ENCODE results near the gene FAM210A.

DNA sequence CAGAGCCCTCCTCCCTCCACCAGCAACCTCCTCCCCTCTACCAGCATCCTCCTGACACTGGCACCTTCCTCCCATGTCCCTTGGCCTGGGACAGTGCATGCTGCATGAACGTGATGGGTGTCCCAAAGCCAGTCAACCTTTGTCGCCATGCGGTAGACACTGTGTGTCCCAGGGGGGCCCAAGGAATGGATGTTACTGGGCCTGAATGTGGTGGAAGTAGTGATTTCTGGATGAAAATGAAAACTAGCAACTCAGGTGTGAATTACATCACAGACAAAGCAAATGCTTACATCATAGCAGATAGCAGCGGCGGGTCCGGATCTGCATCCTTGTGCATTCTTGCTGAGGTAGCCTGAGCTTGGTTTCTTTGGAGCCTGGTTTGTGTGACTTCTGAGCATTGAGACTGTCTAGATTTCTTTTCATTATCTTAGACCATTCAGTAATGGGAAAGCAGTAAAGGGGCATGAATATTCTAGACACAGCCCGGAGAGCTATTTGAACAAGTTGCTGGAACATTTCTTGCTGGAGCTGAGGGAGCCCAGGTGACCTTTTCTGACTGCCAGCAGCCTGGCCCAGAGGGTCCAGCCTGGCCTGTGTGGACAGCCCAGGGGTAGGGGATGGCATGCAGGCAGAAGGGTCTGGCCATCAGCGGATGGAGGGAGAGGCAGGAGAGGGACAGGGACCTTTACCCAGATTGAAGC is 100.4 kb downstream of the FAM210A start:
- no peak for TF ChIP-seq YY1 (IDR thresholded peaks at IDR 0.05; ENCODE audit: insufficient read depth, insufficient read length)
- no peak for TF ChIP-seq SUZ12 (IDR thresholded peaks at IDR 0.05; ENCODE audit: extremely low read depth, insufficient read depth, insufficient read length)

Measured in NT2/D1 (cell line).